Embryonic facial prominence (tissue), 1 donor: ENCODE measurements around the gene TMBIM4.
"Not testable (repeated sequence)": the region's sequence is repeated elsewhere in the genome, so short reads cannot be mapped to it uniquely, and the experiment has no call there.

ENCODE experiments used
- DNase-seq: peaks from one replicate; pipeline ENCODE4 v3.0.0-alpha.2; 2016; ENCODE audit errors: extremely low spot score

Gene TMBIM4, protein sequence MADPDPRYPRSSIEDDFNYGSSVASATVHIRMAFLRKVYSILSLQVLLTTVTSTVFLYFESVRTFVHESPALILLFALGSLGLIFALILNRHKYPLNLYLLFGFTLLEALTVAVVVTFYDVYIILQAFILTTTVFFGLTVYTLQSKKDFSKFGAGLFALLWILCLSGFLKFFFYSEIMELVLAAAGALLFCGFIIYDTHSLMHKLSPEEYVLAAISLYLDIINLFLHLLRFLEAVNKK

DNA sequence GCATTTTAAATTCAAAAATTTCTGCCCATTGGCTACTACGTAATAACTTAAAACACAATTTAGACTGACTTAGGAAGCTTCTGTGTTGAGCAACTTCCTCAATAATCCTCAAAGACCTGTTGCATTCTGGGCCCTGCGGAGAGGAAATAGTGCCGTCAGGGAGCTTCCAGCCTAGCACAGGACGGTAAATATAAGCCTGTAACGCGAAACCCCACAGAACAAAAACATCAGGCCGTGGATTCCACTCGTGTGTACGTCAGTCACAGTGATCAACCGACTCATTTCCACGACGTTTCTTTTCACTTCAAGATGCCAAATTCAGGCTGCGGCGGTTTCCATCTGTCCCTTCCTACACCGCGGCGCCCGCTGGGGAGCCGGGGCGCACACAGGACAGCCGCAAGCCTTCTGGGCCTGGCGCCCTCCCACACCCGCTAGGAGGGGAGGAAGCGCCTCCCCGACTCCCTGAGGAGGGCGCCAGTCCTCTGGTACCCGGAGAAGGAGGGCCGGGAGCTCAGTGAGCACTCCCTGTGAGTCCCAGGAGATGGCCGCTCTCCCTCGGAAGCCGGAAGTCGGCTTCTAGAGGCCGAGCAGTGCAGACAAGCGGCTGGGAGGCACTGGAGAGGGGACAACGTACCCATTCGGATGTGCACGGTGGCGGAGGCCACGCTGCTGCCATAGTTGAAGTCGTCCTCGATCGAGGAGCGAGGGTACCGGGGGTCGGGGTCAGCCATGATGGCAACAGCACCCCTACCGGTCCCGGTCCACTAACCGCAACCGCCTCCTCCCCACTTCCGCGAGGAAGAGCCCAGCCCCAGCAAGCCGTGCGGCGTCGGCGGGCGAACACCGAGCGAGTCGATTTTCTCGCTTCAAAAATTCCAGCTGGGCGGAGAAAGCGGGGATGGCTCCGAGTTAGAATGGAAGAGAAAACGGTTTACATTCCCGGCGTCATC is at the start of gene TMBIM4:
Gene TMBIM4 (minus strand): TSS at position 776 of the 950 bp plus-strand sequence. CDS start 45 bp downstream, at position 731.
- DNase-seq = peak; percentile 82

DNA sequence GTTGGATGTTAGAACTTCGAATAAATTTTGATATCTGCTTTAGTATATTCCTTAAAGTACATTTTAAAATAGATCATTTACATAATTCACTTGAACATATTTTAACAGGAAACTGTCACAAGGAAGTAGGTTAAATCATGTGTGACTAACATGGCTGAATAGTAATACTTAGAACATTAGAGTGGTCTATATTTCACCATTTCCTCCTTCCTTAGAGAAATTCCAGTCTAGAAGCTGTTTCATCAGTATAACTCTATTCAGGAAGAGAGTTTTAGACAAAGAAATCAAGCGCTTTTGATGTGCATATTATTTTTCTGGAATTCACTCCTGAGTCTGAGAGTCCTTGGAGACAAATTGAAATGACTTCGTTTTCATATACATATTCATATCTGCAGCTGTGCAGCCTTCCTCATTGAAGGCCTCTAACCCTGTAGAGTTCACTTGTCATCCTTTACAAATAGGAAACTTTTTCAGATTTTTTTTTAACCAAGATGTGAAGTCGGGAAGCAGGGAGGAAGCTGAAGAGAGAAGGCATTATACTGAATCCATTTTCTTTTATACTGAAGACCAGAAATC is 47.6 kb upstream of the TMBIM4 start:
- no peak for DNase-seq

DNA sequence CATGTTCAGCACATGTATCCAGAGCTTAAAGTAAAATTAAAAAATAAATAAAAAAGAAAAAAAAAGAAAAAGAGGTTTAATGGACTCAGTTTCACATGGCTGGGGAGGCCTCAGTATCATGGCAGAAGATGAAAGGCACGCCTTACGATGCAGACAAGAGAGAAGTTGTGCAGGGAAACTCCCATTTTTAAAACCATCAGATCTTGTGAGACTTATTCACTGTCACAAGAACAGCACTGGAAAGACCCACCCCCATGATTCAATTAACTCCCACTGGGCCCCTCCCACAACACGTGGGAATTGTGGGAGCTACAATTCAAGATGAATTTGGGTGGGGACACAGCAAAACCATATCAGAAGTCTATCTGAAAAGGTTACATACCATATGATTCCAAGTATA is 43.2 kb upstream of the TMBIM4 start:
- not testable (repeated sequence) for DNase-seq

DNA sequence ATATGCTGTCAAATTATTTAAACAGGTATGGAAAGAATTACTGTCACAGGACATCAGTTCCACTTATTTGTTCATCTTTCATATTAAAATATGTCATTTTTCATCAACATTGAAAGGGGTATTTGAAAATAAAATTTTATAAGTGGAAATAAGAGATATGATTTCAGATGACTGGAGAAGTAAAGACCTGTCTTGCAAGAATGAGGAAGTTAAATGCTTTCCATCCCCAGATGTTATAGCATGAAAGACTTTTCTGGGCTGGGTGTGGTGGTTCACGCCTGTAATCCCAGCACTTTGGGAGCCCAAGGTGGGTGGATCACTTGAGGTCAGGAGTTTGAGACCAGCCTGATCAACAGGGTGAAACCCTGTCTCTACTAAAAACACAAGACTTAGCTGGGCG is 41.8 kb upstream of the TMBIM4 start:
- DNase-seq = not testable (repeated sequence)

DNA sequence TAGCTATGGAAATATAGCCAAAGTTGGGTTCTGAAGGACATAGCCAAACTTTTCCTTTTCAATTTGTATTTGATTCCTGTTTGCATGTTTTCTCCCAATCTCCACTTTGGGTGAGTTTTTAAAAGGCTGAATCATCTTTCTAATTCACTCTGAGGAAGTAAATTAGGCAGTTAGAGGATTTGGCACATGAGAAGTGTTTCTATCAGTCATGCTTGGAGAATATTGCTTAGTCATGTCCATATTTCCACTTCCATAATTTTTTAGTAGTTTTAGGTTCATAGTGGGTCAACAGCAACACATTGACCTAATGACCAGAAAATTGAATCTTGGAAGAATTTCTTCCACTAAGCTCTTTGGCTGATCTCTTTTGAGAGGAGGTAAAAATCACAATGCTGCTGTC is 41.0 kb upstream of the TMBIM4 start:
- DNase-seq = no peak

DNA sequence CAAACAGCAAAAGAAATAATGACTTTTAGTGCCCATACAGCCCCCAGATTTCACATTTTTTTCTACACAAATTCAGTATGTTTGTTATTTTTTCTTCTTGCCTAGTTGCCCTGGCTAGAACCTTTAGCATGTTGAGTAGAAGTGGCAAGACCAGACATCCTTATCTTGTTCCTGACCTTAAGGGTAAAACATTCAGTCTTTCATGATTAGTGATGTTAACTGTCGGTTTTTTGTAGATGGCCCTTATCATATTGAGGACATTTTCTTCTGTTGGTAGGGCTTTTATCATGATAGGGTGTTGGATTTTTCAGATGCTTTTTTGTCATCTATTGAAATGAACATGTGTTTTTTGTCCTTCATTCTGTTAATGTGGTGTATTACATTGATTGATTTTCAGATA is 36.3 kb upstream of the TMBIM4 start:
- DNase-seq = no peak

DNA sequence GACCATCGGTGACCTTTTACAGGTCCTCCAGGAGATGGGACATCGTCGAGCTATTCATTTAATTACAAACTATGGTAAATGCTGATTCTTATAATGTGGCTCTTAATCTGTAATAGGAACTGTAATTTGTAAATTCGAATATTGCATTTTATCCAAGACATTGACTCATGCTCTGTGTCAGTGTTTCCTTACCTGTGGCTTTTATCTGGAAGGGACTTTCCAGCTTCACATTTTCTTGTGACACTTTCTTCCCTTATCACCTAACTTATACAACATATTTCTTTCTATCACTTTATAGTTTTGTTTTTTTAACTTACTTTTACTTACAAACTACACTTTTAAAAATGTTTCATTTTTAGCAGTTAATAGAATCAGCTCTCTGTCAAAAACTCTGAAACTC is 34.0 kb upstream of the TMBIM4 start:
- DNase-seq = no peak

DNA sequence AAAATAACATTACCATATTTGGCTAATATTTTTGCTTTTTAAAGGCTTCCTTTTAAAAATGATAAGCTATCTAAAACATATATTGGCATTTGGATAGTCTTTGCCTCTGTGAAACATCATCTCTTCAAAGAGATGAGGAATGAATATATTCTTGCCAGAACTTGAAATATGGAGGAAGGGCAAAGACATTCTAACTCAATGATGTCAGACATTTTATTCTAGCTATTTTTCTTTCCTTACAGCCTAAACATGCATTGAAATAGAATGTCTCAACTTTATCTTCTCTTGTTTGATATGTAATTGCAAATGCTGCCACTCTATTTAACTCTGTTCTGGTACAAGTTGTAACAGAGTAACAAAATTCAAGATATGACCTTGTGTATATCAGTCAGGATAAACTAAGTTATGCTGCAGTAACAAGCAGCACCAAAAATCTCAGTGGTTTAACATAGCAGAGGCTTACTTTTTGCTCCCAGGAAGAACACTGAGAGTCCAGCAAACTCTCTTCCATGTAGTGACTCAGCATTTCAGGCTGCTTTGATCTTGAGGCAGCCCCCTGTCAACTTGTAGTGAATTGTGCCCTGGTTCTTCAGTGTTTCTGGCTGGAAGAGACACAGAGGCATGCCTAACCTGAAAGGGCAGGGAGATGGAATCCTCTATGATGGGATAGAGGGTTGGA is 30.2 kb upstream of the TMBIM4 start:
- no peak for DNase-seq

DNA sequence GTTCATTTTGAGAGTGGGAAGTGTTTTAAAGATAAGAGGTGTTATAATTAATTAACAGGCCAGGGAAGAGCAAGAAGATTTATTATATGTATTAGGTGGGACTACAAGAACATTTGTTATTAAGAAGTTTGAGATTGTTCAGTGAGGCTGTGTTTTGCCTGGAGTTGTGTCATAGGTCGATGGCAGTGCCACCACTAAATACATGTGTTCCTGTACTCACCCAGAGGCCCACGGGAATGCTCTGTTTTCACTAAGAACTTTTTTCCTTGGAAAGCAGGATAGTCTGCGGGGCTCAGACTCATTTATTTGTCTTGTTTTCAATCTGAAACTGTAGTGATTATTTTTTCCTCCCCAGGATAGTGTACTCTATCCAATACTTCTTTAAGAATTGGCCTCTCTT is 29.3 kb upstream of the TMBIM4 start:
- no peak for DNase-seq

DNA sequence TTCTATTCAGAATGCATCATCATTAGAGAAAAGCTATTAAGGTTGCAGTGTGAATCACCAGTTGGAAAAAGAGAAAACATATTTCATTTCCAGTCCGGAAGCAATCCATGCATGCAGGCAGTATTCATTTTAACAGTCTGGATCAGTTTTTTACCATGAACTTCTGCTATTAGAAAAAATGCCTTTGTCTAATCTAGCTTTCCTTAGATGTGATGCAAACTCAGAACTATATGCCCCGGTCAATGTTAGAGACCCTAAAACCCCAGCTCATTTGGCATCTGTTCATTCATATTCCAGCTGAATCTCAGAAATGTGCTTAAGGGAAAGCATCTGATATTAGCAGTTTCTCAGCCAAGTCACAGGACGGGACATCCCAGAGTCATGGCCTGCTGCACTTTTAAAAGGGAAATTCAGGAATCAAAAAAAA is 27.7 kb upstream of the TMBIM4 start:
- DNase-seq = no peak

DNA sequence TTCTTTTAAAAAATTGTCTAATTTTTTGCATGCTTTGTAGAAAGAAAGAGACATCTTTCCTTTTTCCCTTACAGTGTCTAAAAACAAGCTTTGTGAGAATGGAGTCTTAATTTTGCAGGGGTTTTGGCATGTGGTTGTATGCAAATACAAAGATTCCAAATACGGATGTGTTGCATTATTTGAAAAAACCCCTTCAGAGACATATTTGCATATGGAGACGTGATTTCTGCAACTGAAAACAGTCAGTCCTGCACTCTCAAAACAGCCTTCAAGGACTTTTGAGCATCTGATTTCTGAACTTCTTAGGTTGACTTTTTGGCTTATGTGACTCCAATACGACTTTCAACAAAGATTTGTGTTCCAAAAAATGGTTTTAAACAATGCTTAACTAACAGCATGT is 27.0 kb upstream of the TMBIM4 start:
- DNase-seq = no peak

DNA sequence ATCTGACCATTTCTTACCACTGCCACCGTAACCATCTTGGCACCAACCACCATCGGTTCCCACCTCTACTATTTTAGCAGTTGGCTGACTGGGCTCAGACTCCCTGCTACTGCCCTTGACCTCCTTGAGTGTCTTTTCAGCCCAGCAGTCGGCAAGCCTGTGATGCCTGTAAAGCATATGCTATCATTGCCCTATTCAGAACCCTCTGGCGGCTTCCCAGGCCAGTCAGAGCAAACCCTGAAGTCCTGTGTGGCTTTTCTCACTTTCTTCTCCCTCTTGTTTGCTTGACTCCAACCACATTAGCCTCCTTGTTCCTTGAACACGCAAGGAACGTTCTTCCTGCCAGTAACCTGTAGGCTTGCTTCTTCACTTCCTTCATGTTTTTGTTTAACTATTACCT is 25.4 kb upstream of the TMBIM4 start:
- no peak for DNase-seq

DNA sequence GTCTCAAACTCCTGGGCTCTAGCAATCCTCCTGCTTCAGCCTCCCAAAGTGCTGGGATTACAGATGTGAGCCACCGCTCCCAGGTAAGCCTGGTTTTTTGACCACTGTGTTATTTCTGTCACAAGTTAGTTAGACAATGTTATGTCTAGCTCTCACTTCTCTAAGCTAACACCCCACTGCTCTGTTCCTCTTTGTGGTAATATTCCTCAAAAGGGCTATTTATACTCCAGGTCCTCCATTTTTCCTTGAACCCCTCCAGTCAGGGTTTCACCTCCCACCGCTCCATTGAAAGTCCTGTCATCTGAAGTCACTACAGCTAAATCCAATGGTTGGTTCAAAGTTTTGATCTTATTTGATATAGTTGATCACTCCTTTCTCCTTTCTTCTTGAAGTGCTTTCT is 24.3 kb upstream of the TMBIM4 start:
- no peak for DNase-seq

DNA sequence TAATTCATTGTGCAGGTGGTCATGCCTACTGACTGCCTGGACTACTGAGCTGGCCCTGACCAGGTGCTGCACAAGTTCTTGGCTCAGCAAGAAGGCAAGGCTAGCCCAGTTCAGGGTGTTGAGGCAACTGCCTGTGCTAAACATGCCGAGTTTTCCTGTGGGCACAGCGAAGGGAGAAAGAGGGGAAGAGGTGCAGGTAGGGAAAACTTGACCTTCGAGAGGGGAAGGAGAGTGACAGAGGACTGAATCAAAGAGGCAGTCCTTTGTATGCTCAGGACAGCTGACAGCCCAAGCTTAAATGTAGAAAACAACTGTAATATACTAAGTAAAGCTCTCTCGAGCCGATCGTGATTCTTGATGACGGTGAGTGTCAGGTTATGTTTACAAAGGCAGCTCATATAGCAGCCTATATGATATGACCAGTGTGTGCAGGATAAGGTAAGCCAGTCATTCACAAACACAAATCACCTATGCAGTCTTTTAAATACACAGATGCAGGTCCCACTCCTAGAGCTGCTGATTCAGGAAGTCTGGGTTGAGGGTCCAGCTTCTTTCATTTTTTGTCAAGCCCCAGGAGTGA is 21.8 kb upstream of the TMBIM4 start:
- no peak for DNase-seq

DNA sequence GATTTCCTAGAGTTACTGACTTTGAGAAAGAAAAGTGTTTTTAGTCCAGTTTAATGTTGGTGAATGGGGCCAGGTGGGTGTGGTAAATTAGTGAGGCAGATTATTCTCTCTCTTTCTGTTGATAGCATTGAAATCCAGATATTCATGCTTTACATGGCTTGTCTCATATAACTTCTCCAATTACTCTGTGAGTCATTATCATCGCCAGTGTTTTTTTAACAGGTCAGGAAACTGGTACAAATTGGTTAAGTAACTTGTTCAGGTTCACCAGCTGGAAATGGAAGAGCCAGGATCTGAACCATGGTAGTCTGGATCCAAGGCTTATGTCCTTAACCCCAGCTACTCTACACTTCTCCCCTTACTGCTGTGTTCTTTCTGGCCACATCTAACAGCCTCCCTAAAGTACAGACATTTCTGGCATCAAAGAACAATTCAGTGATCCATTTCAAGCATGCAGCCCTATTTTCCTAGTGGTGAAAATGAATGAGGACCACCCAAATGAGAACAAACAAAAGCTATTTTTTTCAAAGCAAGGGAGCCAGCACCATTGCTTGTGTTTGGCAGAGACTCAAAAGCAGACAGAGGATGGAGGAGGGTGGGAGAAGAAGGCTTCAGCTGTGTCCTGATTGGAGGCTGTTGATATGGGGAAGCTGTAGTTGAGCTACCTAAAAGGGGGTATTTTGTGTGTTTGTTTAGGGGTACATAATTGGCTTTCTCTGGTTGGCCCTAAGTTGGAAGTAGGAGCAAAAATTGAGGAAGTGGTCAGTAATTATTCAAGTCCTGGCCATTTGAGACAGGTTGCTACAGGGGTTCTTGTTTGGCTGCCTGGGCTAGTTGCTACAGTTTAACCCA is 20.9 kb upstream of the TMBIM4 start:
- no peak for DNase-seq

DNA sequence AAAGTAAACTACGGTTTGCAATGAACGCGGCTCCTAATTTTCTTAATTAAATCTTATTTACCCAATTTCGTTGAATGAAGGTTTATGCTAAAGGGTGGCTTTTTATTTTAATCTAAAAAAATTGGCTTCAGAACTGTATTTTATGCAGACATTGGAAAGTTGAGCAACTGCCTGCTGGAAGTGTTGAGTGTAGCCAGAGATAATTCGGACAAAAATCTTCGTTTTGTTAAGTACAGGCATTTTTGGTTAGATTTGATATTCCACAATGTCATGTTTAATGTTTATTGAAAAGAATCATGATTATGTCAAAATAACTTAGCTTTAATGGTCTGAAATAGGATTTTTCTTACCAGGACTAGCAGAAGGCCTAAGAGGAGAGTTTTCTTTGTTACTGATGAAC is 20.1 kb upstream of the TMBIM4 start:
- no peak for DNase-seq

DNA sequence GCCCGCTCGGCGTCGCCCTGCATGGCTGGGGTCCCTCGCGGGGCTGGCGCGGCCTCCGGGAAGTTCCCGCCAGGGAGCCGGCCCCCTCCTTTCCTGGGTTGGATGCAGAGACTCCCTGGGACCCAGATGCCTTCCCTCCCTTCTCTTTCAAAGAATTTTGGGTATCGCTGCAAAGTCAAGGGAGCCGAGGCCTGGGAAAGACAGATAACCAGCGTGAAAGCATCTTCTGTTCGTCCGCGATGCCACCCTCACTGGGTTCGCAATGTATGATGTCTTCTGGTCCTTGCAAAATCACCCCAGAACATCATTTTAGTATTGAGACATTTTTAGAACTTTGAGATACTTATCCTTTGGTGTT is 19.7 kb upstream of the TMBIM4 start:
- DNase-seq = no peak

DNA sequence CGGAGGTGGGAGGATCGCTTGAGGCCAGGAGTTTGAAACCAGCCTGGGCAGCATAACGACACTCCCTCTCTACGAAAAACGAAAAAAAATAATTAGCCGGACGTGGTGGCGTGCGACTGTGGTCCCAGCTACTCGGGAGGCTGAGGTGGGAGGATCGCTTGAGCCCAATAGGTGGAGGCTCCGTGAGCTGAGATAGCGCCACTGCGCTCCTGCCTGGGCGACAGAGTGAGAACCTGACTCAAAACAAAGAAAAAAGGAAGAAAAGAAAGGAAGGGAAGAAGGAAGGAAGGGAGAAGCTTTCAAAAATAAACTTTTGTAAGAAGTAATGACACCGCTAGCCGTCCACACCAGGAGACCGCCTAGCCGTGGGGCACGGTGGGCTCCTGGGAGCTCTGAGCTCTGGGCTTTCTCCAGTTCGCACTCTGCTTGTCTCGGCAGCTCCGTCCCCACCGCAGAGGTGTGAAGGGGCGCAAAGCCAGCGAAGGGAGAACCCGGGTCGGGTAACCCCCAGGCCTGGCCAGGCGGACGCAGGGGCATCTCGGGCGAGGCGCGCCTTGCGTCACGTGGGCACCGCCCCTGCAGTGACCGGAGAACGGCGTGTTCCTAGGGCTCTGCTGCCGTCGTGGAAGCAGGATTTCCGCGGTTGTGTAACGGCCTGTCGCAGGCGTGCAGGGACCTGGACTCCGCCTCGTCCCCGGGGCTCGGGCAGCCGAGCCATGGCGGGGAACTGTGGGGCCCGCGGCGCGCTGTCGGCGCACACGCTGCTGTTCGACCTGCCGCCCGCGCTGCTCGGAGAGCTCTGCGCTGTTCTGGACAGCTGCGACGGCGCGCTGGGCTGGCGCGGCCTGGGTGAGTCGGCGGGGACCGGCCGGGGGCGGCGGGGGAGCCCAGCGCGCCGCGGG is 19.0 kb upstream of the TMBIM4 start, which contains the start of gene IRAK3:
Gene IRAK3 (plus strand): TSS at position 631 of the 902 bp plus-strand sequence. CDS start 86 bp downstream, at position 717.
- no peak for DNase-seq

DNA sequence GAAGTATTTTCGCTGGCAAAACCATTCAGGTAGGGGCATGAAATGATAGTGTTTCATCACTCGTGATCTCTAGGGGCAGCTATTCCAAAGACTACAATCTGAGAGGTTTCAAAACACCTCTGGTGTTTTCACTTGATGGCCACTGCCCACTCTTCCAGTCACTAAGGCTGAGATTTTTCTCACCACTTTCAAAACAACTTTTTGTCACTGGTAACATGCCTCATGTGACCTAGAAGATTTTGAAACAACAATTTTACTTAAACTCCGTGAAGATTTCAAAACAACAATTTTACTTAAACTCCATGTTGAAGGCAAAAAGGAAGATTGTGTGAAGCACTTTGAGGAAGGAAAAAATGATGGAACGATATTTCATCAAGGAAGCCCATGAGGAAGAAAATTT is 18.0 kb upstream of the TMBIM4 start:
- no peak for DNase-seq

DNA sequence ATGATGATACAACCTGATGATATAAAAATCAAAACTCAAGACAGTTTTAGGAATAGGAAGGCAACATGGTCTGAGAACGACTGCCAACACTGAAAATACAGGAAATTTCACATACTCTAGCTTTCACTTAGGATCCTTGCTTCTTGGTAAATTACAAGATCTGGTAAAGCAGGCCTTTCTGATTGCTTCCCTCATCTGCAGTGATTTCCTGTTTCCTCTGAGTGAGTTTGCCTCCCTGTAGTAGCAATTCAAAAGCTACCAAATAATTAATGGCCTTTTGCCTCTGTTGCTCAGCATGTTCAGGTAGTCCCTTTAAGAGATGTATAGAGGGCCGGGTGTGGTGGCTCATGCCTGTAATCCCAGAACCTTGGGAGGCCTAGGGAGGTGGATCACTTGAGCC is 17.2 kb upstream of the TMBIM4 start:
- no peak for DNase-seq
